ENCODE data around the gene DLX5.

The DLX5 gene

DNA sequence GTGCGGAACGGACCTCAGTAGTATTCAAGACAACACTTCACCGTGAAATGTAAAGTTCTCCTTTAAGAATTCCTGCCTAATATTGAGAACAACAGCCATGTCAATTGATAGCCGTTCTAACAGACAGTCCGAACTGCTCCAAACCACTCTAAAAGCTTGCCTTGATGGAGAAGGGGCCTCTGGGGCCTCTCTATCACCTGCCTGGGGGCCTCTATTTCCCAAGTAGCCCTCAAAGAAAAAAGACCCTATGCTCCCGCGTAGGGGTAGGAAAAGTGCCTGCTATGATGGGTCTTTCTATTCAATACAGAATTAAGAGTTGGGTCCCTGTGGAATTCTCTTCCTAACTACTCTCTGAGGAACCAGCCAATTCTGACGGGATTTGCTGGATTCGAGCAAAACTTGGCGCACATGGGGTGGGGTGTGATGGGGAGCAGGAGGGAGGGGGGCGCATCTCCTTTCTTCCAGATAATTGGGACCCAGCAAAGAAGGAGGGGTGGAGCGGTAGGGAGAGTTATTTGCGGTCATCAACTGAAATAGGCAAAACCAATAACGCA lies 27.6 kb downstream of the DLX5 start:
- TF ChIP-seq CTCF (IDR thresholded peaks at IDR 0.05; ENCODE audit: low read depth, low read length), result no peak
- H3K4me3 ChIP-seq (ENCODE audit: low read depth, low read length), result no peak overlapping the region

DNA sequence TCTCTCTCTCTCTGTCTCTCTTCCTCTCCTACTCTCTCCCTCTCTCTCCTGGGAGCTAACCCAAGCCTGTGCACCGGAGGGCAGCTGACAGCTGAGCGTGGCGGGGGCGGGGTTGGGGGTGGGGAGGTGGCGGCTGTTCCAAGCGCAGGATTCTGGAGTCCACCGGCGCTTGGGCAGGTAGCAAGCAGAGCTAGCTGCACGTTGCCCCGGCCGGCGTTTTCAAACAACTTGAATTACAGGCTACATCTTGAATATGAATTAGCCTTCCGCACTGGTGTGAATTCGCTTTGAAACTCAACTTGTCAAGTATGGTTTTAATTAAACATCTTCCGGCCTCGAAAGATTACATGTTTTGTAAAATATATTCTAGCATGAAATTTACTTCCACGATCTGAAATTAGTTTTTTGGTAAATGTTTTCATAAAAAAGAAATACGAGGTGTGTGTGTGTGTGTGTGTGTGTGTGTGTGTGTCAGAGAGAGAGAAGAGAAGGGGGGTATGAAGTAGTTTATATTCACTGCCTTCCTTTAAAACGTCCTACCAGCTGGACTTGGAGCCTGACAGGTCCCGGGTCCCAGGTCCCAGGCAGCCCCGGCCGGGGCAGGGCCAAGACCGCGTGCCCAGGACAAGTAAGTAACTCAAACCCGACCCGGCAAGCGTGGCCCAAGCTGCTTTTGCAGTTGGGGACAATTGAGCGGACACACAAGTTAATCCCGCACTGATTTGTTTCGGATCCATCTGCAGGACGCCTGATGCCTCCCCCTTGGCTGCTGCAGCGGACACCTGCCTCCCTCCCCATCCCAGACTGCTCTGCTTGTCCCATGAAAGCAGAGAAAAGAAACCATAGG lies 28.3 kb downstream of the DLX5 start:
- H3K4me3 ChIP-seq (ENCODE audit: low read depth, low read length), result no peak overlapping the region
- TF ChIP-seq CTCF (IDR thresholded peaks at IDR 0.05; ENCODE audit: low read depth, low read length), result no peak

GRCh38 chr7:96995406-96996110 lies 29.1 kb downstream of the DLX5 start:
- TF ChIP-seq CTCF (IDR thresholded peaks at IDR 0.05; ENCODE audit: low read depth, low read length), result no peak
- H3K4me3 ChIP-seq (ENCODE audit: low read depth, low read length), result no peak overlapping the region

DNA sequence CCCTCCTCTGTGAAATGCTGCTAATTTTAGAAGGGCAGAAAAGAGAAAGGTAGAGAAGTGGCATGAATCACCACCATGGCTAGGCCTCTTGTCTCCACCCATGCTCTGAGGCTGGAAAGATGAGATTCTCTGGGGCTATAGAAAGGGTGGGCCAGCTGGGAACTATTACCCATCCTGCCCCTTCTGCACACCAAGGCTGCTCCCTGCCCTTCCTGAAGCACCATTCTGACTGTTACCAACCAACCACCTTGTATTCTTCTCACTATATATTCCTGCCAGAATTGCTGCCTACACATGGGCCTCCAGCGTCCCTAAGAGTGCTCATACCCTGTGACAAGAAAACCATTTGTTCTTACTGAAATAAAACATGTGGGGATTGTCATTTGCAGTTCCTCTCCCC lies 30.7 kb downstream of the DLX5 start:
- no peak overlapping the region for H3K4me3 ChIP-seq (ENCODE audit: low read depth, low read length)
- TF ChIP-seq CTCF (IDR thresholded peaks at IDR 0.05; ENCODE audit: low read depth, low read length), result no peak

GRCh38 chr7:96993094-96993865 lies 31.4 kb downstream of the DLX5 start:
- no peak overlapping the region for H3K4me3 ChIP-seq (ENCODE audit: low read depth, low read length)
- TF ChIP-seq CTCF (IDR thresholded peaks at IDR 0.05; ENCODE audit: low read depth, low read length), result no peak

DNA sequence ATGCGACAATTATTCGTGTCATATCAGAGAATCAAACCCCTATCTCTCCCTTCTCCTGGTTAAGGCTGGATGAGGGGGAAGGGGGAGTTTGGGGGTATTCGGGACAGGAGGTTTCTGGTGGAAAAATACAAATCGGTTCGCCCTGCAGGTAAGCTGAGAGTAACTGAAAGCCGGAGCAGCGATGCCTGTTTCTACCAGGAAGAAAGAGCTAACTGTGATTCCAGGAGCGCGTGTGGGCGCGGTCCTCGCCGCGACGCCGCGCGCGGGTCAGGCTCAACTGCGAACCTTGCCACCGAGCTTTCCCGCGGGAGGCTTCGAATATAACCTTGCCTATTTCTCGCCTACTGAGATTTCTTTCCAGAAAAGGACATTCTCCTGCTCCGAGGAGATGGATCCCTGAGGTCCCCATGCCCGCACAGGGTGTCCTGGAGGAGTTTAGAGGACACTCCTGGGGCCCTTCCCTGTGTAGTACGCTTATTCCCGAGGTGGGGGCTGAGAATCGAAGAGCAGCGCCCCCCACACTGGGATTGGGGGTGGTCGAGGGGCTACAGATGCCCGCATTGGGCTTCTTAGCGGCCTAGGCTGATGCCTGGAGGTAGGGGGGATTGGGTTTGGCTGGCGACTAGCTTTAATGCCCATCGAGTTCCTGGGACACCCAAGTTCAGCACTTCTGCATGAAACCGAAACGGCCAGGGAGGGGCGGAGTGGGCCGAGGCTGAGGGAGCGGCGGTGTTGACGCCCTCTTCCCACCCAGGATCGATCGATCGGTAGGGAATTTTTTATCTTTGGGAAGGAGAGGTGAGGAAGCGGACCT lies 32.2 kb downstream of the DLX5 start:
- H3K4me3 ChIP-seq (ENCODE audit: low read depth, low read length), result no peak overlapping the region
- no peak for TF ChIP-seq CTCF (IDR thresholded peaks at IDR 0.05; ENCODE audit: low read depth, low read length)
